NCI-H82 (cell line): Measurements from ENCODE around the gene ZNRF3.

Experiments used
- DNase-seq: peaks from one replicate; lab custom pipeline; 2025; lab: John Stamatoyannopoulos, UW

The ZNRF3 gene

DNA sequence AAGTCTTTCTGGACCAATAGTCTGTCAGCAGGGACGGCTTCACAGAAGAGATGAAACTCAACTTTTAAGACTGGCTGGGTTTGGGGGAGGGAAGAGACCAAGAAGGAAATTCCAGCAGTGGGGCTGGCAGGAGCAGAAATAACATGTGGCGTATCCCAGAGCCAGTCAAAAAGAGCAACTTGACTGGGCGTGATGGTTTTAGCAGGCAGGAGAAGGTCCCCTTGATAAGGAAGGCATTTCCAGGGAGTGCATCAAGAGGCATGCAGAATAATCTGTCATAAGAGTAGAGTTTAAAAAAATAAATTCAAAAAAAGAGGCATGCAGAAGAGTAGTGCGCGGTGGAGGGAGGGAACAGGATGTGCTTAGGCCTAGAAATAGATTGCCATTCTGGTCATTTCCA, 125.8 kb downstream of the ZNRF3 start:
- no peak for DNase-seq

DNA sequence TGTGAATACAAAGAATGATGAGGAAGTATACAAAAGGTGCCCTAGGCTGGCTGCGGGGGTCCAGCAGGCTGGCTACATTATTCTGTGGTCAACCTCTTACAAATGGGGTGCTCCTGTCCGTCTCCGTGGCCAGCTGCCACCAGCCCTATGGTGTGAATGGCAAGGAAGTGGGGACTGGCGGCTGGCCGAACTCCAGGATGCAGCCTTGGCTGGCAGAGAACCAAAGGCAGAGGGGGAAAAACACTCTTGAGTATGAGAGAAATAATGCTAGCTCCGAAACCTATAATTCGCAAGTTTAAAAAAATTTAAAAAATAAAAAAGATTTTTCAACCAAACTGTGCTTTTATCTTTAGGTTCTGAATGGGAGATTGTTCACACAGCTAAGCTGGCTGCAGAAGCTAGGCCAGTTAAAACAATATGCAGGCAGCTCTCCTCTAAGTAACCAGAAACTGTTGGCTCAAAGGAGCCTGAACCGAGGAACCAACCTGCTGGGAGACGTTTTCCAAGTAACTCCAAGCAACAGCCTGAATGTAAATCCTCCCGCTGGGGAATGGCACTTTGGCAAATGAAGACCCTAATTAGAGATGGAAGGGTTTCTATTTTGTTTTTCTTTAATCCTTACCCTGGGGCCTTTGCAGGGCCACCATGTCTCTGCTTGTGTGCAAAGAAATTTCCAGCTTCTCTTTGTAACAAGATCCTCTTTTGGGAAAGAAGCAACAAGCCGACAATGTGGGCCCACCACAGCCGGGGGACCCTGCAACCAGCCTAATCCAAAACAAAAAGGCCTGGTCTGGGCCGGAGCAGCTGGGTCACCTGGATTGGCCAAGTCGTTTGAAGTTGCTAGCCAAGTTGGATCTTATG, 128.1 kb downstream of the ZNRF3 start:
- DNase-seq: no peak

DNA sequence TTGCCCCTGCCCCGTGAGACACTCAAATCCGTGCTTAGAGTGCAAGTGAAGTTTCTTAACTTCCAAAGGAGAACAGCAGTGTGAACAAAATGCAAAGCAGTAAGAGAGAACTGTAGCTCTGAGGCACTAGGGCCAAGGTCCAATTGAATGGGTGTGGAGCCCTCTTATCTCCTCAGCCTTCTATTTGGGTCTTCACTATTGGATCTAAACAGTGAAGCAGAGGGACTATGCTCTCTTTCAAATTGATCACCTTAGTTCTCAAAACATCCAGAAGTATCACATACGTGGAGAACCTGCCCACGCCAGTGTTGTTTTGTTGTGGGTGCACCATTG, 128.7 kb downstream of the ZNRF3 start:
- no peak for DNase-seq

DNA sequence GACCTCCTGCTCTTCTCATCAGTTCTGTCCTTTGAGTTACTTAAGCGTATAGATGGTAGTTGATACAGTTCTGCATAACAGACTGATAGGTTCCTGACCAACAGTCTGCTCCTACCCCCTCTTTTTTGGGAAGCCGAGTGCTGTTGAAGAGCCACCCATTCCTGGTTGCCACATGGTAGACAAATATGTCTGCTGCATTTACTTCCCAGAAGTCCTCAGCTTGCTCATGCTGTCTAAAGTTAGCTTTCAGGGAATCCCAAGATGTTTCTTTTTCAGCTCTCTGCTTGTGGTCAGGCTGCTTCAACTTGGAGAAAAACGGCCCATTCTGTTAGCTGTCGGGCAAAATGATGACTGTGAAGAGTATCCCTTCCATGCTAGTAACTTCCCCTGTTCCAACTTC, 129.6 kb downstream of the ZNRF3 start:
- no peak for DNase-seq

DNA sequence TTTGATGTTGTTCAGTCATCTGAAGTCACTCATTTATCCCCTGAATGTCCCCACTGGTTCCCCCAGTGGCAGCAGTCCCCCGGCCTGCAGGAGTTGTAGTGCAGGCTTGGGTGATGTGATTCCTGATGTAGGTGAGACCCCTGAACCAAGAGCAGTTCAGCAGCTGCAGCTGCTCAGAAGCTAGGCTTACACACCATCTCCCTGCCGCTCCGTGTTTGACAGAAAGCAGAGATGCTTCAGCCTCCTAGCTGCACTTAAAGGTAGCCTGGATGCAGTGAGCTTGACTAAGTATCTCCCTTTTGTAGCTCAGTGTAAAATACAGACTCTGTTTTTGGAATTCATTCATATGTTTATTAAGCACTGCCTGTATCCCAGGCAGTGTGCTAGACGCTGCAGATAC, 130.9 kb downstream of the ZNRF3 start:
- DNase-seq: no peak

DNA sequence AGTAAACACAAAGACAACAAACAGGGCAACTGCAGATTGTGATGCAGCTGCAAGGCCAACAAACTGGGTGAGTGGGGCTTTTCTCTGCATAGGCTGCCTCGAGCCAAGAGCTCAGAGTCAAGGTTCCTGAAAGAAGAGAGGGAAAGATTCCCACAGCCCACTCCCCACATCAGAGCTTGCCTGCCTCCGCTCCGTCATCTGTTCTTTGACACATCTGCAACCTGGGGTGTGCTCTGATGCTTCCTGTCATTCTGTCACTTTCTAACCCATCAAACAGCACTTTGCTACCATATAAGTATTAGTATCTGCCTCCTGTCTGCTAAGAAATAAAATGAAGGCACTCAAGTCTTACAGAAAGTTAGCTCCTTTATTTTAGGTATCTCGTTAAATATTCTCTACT, 131.4 kb downstream of the ZNRF3 start:
- DNase-seq: no peak

DNA sequence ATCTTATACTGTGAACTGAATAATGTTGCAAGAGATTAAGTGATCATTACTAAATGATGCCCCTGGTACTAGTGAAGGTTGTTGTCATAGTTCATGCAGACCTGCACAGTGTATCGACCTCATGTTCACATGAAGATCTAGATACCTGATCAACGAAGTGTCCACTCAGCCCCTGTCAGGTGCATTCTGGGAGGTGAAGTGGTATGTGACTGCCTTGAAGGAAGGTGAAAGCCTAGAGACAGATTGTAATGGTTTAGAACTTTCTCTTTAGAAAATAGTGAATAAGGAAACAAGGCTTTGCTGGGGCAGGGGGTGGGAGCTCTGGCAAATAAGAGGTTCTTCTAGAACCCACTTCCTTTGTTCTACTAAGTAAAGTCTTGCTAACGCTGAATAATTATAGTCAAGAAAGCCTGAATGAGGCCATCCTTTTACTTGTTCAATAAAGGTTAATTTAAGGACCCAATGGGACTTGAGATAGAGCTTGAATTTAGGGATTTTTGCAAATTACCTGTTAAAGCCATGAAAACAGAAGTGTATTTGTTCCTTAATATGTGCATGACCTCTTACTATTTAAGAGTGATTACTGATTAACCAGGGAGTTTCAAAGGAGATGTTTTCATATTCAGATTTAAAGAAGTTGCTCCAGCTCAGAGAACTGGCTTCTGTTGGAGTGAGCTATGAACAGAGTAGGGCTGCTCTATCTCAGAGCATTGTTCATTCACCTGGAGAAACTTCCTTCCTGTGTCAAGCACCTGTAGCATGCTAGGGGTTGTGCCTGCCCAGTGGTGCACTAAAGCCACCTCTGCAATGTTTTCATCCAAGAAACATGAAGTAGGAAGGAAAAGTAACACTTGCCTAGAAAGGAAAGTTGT, 132.9 kb downstream of the ZNRF3 start:
- no peak for DNase-seq

DNA sequence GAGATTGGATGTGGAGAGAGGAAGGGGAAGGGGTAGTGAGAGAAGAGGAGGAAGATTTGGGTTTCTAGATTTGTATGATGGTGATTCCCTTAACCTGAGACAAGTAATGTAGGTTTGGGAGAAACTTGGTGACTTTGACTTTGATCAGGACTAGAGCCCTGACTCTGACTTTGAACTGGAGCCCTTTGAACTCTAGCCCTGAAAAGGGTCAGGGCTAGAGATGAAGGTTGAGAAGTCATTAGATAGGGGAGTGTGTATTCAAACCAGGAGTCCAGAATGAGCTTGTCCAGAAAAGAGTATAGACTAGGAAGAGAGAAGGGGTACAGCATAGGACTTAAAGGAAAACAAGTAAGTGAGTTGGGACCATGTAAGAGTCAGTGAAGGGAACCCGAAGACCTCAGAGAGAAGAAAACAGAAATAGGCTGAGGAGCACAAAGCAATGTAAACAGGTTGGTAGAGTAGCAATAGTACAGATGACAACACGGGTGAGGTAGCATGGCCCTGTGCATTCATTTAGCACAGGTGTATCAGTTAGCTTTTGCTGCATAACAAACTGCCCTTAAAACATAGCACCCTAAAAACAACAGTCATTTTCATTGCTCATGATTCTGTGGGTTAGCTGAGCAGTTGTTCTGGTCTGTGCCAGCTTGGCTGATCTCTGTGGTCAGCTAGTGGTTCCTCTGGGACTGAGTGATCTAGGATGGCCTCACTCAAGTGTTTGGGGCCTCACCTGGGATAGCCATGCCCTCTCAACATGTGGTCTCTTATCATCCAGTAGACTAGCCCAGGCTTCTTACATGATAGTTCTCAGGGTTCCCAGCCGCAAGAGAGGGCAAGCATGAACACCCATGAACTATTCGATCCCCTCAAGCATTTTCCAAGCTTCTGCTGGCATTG, 135.2 kb downstream of the ZNRF3 start:
- no peak for DNase-seq

DNA sequence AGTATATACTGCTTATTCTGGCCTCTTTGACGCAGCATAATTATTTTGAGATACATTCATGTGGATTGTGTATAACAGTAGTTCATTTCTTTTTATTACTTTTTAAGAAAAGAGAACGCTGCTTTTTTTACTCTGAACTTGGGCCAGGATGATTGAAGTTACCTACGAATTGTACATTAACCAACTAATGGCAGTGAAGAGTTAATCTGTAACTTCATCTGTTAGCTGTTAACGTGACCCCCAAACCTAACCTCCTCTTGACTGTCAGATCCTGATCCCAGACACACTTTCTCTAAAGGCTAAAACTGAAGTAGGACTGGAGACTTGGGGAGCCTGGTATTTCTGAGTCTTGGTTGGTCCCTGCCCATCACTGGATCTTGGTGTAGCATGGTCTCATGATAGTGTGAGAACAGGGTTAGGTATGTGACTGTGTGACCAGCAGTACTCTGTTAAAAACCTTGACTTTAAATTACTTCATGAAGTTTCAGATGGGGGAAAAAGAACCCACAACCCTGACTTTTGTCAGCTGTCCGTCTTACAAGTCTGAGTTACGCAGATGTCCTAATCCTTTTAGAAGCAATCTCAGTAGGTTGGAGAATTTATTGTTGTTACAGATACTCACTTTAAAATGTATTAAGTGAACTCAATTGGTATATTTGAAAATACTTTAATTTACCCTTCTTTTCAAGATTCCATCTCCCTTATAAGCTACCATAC, 138.9 kb downstream of the ZNRF3 start:
- DNase-seq: no peak

DNA sequence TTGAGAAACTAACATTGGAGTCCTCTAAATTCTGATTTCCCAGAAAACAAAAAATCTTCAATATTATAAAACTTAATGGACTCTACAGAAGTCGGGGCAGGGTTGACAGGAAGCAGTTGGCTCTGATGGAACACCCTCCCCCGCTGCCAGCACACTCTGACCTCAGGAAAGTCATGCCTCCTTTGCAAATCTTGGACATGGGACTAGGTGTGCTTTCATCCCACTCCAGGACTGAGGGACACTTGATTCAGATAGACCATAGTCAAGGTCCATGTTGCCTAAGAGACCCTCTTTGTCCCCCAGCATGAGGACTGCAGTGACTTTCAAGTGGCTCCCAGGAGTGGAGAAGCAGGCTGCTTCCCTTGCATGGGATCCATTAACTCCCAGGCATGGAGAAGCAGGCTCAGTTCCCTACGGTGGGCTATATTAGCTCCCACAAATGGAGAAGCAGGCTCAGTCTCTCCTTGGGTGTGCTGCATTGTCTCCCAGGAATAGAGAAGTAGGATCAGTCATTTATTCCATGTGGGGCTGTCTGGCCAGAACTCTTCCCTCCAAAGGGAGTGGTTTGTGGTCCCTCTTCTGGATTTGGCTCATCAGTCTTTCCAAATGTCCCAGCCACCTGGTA, 139.9 kb downstream of the ZNRF3 start:
- DNase-seq: no peak

DNA sequence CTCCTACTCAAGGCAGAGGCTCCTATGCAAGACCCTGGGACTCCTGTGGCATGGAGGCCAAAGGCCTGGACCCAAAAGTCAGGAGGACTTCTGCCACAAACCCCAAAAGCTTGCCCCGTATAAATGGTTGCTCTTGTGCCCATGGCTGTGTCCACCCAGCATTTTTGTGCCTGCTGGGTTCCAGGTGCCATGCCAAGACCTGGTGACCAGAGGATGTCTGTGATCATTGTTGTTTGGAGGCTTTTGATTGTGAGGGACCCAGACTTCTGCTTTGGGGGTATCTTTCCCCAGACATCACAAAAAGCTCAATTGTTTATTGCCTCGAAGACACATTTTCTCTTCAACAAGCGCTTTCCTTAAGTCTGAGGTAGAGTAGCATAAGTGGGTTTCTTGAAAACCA, 143.2 kb downstream of the ZNRF3 start:
- no peak for DNase-seq

DNA sequence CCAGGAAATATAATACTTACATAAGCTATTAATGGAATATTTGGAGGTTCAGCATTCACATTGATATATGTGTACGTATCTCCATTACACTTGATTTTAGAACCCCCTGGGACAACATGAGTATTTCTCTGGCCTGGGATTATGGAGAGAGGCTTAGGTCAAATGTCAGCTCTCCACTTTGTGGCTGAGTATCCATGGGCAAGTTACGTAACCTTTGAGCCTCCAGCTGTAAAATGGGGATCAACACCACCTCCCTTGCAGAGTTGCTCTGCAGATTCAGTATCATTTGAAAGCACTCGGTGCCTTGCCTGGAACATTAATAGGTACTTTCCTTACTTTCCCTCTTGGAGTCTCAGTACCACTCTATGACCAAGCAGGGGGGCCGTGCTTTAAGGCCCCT, 145.1 kb downstream of the ZNRF3 start:
- DNase-seq: no peak

DNA sequence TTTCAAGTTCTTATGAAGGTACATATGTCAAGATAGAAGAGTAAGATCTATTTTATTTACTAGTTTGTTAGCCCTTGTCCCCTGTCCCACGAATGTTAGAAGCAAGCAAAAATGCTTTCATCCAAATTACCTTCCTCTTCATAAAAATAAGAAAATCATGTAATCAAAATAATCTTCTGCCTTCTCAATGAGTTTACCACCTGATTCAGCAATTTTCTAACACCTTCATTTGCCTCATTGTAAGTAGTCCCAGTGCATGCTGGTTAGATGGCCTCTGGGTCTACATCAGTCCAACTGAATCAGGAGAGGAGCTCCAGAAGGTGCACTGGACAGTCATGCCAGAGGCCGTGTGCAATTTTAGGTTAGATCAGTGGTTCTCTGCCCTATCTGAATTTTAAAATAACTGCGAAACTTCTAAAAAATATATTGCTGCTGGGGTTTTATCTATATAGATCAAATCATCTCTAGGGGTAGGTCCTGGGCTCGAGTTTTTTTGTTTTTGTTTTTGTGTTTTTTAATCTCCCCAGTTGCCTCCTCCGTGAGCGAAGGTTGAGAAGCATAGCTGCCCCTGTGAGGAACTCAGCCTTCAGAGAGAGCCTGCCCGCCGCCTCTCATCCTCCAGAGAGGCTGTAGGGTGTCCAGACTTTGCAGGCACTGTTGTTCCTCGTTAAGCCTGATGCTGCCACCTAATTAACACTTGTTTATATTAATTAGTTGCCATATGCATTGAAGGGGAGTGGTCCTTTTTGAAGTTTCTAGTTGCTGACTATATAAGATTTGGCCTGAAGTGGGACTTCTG, 146.0 kb downstream of the ZNRF3 start:
- DNase-seq: no peak

DNA sequence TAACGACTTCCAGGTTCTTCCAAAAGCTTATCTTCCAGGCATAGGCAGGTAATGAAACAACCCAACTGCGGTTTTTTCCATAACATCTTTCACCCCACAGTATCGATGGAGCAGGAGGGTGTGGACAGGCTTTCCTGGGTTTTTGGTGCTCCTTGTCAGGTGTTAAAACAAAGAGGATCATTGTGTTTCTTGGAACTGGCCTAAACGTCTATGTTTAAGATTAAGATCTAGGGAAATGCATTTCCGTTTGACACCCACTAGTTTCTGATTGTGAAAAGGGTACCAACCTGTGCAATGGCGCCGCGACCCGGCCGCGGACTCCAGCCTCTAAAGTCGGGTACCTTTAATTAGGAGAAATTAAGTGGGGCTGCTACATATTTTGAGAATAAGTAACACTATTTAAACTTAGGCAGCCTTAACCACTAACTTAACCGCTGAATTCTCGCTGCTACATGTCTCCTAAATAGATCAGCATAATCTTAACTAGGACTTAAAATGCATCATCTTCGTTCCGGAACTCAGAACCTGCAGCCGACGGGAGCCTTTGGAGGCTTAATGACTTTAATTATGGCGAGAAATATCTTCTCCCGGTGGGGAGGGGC, 146.7 kb downstream of the ZNRF3 start:
- no peak for DNase-seq

DNA sequence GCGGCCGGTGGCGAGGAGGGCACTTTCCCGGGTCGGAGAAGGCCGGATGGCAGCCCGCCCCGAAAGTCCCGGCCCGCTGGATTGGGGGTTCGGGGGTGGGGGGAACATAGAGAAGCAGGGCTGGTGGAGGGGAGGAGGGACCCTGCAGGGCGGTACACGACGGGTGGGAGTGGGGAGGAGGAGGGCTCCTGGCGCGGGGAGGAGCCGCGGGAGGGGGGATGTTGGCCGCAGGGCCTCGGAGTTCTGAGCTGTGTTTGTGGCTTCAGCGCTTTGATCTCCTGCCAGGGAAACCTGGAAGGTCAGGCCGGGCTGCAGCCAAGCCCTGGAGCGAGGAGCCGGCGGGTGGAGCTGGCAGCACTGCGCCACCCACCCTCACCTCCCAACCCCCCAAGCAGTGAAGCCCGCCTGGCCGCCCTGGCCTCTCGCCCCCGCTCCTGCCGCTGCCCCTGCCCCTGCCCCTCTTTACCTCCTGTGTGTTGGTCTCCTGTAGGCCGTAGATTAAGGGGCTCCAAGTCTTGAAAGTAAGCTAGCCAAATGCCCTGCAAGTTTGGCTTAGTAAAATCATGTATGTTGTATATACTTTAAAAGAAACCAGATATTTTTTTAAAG, 147.3 kb downstream of the ZNRF3 start:
- no peak for DNase-seq

DNA sequence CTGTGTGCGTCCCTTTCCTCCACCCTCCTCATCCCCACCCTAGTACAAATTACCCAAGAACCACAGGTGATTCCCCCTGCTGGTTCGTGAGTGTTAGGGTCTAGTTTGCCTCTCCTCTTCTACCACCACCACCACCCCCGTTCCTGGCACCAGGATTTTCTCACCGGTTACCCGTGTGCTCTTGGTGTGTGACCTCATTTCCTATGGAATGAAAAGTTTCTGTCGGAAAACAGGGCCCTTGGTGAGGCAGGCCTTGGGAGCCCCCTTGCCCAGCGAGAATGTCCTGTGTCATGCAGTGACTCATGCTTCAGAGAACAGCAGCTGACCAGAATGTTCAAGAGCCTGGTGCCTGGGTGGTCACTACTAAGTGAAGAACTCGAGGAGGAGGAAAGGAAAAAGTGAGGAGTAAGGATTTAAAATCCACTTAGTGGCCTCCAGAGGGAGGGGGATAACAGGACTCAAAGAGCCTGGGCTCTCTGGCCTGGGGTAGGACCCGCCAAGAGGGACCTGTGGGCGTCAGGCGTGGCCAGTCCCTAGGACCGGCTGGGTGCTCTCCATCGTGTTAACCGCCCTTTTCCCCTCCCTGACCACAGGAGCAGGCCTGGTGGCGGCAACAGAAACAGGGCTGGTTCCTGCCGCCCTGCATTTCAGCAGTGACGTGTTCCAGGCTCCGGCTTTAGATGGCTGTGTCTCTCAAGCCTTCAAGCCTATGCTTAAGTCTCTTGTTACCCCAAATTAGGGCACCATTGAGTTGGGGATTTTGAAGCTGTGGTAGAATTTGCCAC, 148.0 kb downstream of the ZNRF3 start:
- no peak for DNase-seq

DNA sequence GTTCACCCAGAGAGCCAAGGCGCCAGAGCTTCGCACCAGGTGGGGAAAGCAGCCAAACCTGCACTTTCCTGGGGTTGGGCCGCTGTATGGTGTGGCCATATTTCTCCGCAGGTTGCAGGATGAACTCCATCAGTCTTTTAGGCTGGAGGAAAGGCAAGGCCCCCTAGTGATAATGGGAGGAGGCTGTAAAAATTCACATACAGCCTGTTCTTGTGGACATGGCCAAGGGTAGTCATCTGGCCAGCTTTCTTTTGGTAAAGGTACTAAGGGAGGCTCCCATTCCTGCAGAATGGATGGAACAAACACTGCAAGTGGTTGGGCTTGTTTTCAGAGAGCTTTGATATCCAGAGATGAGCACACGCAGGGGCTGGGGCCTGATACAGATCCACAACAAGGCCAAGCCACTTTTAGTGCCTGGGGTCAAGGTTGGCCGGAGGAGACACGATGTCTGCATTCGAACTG, 148.7 kb downstream of the ZNRF3 start:
- no peak for DNase-seq

DNA sequence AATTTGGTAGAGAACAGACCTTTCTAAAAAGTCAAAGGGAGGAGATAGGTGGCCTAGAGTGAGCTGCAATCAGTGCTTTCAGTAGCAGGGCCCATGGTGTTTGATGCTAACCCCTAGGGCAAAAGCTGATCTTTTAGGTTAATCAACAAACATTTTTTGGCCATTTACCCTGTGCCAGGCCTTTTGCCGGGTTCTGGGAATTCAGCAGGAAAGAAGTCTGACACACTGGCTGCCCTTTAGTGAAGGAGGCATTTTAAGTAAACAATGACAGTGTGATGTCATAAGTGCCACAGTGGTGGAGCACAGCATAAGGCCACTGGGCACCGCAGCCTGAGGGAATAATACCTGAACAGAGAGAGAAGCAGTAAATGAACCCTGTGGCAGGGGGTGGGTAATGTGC, 149.2 kb downstream of the ZNRF3 start:
- no peak for DNase-seq
